Endometrium (tissue), 2 donors: ENCODE measurements around the gene ACSL5.

ENCODE experiments used
- FAIRE-seq: peaks from 2 replicates; lab custom pipeline; 2012; peaks lifted over from hg19 to GRCh38; lab: Jason Lieb, UNC
- donor health status: control.
- donor health status: control.

ACSL5 gene

GRCh38 chr10:112373912-112374338 lies at the start of gene ACSL5:
ACSL5 (plus strand) TSS chr10:112374116; CDS start chr10:112394947, 20,831 bp downstream.
- no peak for FAIRE-seq

GRCh38 chr10:112327678-112328077 lies 46.2 kb upstream of the ACSL5 start:
- FAIRE-seq = no peak

GRCh38 chr10:112330162-112330561 lies 43.8 kb upstream of the ACSL5 start:
- FAIRE-seq = no peak

GRCh38 chr10:112330607-112331160 lies 43.2 kb upstream of the ACSL5 start:
- no peak for FAIRE-seq

- FAIRE-seq = no peak
Observed at GRCh38 chr10:112332022-112332421, 41.9 kb upstream of the ACSL5 start.

GRCh38 chr10:112332509-112333228 lies 41.2 kb upstream of the ACSL5 start:
- no peak for FAIRE-seq

GRCh38 chr10:112333452-112333851 lies 40.5 kb upstream of the ACSL5 start:
- FAIRE-seq = no peak

- no peak for FAIRE-seq
Observed at GRCh38 chr10:112335111-112335867, 38.6 kb upstream of the ACSL5 start.

GRCh38 chr10:112335868-112336265 lies 38.0 kb upstream of the ACSL5 start:
- no peak for FAIRE-seq

GRCh38 chr10:112336556-112337201 lies 37.2 kb upstream of the ACSL5 start:
- FAIRE-seq = no peak

GRCh38 chr10:112338957-112339356 lies 35.0 kb upstream of the ACSL5 start:
- no peak for FAIRE-seq

- FAIRE-seq = no peak
Observed at GRCh38 chr10:112340601-112341000, 33.3 kb upstream of the ACSL5 start.

GRCh38 chr10:112343056-112343806 lies 30.7 kb upstream of the ACSL5 start:
- FAIRE-seq = no peak

- no peak for FAIRE-seq
Observed at GRCh38 chr10:112344261-112344660, 29.7 kb upstream of the ACSL5 start.

GRCh38 chr10:112345202-112345601 lies 28.7 kb upstream of the ACSL5 start:
- FAIRE-seq = no peak

GRCh38 chr10:112345743-112346142 lies 28.2 kb upstream of the ACSL5 start:
- no peak for FAIRE-seq

GRCh38 chr10:112346774-112347173 lies 27.1 kb upstream of the ACSL5 start:
- FAIRE-seq = no peak

- no peak for FAIRE-seq
Observed at GRCh38 chr10:112347709-112348671, 25.9 kb upstream of the ACSL5 start.

GRCh38 chr10:112348759-112349158 lies 25.2 kb upstream of the ACSL5 start:
- no peak for FAIRE-seq

GRCh38 chr10:112349521-112350085 lies 24.3 kb upstream of the ACSL5 start:
- FAIRE-seq = no peak
